RWPE2 (cell line): ENCODE data around the gene SERTAD3.
"Not testable (repeated sequence)": the region's sequence is repeated elsewhere in the genome, so short reads cannot be mapped to it uniquely, and the experiment has no call there.

ENCODE experiments used
- ATAC-seq: fragments of 200-7000 bp; cut with Tn5 transposase; 3 replicates; pipeline ENCODE4 v1.9.1; 2021; ENCODE audit warnings: low read depth
- DNase-seq: peaks from one replicate; pipeline ENCODE4 v3.0.0-alpha.2; 2020; ENCODE audit warnings: low spot score
- H3K27ac ChIP-seq: fragments of 450-650 bp; 2 replicates; pipeline ENCODE4 v1.5.1; 2017; ENCODE audit warnings: mild to moderate bottlenecking; ENCODE audit not compliant: poor library complexity, severe bottlenecking
- H3K27me3 ChIP-seq: fragments of 250-450 bp; sonication (Bioruptor Pico); 2 replicates; pipeline ENCODE4 v1.5.1; 2021; ENCODE audit warnings: mild to moderate bottlenecking, moderate library complexity; ENCODE audit not compliant: insufficient read depth, poor library complexity, severe bottlenecking
- H3K36me3 ChIP-seq: fragments of 250-450 bp; sonication (Bioruptor Pico); 2 replicates; pipeline ENCODE4 v1.5.1; 2020; ENCODE audit warnings: low read depth, mild to moderate bottlenecking, moderate library complexity
- H3K4me1 ChIP-seq: fragments of 250-450 bp; sonication (Bioruptor Pico); 2 replicates; pipeline ENCODE4 v1.5.1; 2021; ENCODE audit warnings: mild to moderate bottlenecking, moderate library complexity; ENCODE audit not compliant: insufficient read depth, poor library complexity, severe bottlenecking
- H3K4me3 ChIP-seq: fragments of 250-450 bp; sonication (Bioruptor Pico); 2 replicates; pipeline ENCODE4 v1.5.1; 2021; ENCODE audit warnings: mild to moderate bottlenecking, moderate library complexity; ENCODE audit not compliant: severe bottlenecking
- H3K9me3 ChIP-seq: fragments of 250-450 bp; sonication (Bioruptor Pico); 2 replicates; pipeline ENCODE4 v1.5.1; 2021; ENCODE audit warnings: mild to moderate bottlenecking, moderate library complexity; ENCODE audit not compliant: severe bottlenecking
- CTCF ChIP-seq: fragments of 450-650 bp; IDR thresholded peaks from one replicate; pipeline ENCODE4 v1.5.1; 2017; ENCODE audit warnings: mild to moderate bottlenecking, moderate library complexity; ENCODE audit not compliant: poor library complexity, severe bottlenecking

SERTAD3 gene

GRCh38 chr19:40441719-40442253 is 2.3 kb downstream of the SERTAD3 start:
- no peak overlapping the region for H3K4me3 ChIP-seq
- DNase-seq (no peak), ATAC-seq (no peak)
- no peaks in the 10 kb centered on the region for H3K27me3 ChIP-seq
- peaks cover 26% of the 10 kb centered on the region for H3K36me3 ChIP-seq
- H3K27ac ChIP-seq = no peak overlapping the region
- no peaks in the 10 kb centered on the region for H3K9me3 ChIP-seq
- peaks cover 16% of the 10 kb centered on the region for H3K4me1 ChIP-seq
- no peak for TF ChIP-seq CTCF

- no peak for TF ChIP-seq CTCF
- Histone ChIP-seq H3K36me3 (peaks cover 26% of the 10 kb centered on the region), H3K4me1 (peaks cover 9% of the 10 kb centered on the region), H3K4me3 (no peak overlapping the region), H3K9me3 (no peaks in the 10 kb centered on the region), H3K27me3 (no peaks in the 10 kb centered on the region), H3K27ac (no peak overlapping the region)
- DNase-seq (no peak), ATAC-seq (no peak)
These were observed 5.9 kb downstream of the SERTAD3 start for GRCh38 chr19:40438284-40438683.

- Histone ChIP-seq H3K27me3 (no peaks in the 10 kb centered on the region), H3K4me1 (peaks cover 14% of the 10 kb centered on the region), H3K4me3 (peak overlapping the region; percentile 25), H3K9me3 (no peaks in the 10 kb centered on the region), H3K27ac (peak overlapping the region; percentile 79), H3K36me3 (no peaks in the 10 kb centered on the region)
- DNase-seq (peak; percentile 86), ATAC-seq (peak; percentile 94)
- no peak for TF ChIP-seq CTCF
These were observed 10.5 kb downstream of the SERTAD3 start for GRCh38 chr19:40433391-40434216.

- H3K27ac ChIP-seq = peak overlapping the region; percentile 79
- H3K9me3 ChIP-seq, H3K36me3 ChIP-seq, DNase-seq, H3K27me3 ChIP-seq, ATAC-seq, H3K4me3 ChIP-seq: not testable (repeated sequence)
- peaks cover 14% of the 10 kb centered on the region for H3K4me1 ChIP-seq
These were observed 11.4 kb downstream of the SERTAD3 start for GRCh38 chr19:40432760-40433159.

- DNase-seq = no peak
- Histone ChIP-seq H3K4me3 (no peak overlapping the region), H3K9me3 (no peaks in the 10 kb centered on the region), H3K4me1 (peaks cover 14% of the 10 kb centered on the region), H3K27me3 (no peaks in the 10 kb centered on the region), H3K27ac (no peak overlapping the region), H3K36me3 (no peaks in the 10 kb centered on the region)
- ATAC-seq = no peak
- no peak for TF ChIP-seq CTCF
These were observed 12.4 kb downstream of the SERTAD3 start for GRCh38 chr19:40431698-40432097.

GRCh38 chr19:40430242-40430641 is 13.9 kb downstream of the SERTAD3 start:
- H3K27ac ChIP-seq, DNase-seq, ATAC-seq, H3K36me3 ChIP-seq, H3K4me3 ChIP-seq, H3K27me3 ChIP-seq, H3K9me3 ChIP-seq: not testable (repeated sequence)
- peaks cover 14% of the 10 kb centered on the region for H3K4me1 ChIP-seq

- ATAC-seq, H3K4me3 ChIP-seq, H3K9me3 ChIP-seq, DNase-seq, H3K27me3 ChIP-seq, H3K27ac ChIP-seq, H3K36me3 ChIP-seq: not testable (repeated sequence)
- H3K4me1 ChIP-seq = peaks cover 14% of the 10 kb centered on the region
These were observed 15.9 kb downstream of the SERTAD3 start for GRCh38 chr19:40428197-40428596.
